Retinal pigment epithelial cell (primary cell): ENCODE data around the gene KCNAB1.
"Not testable (repeated sequence)": the region's sequence is repeated elsewhere in the genome, so short reads cannot be mapped to it uniquely, and the experiment has no call there.

Source experiments
- DNase-seq: peaks from one replicate; pipeline ENCODE4 v3.0.0-alpha.2; 2010; ENCODE audit warnings: low read depth
- H3K4me3 ChIP-seq: 2 replicates; pipeline ENCODE4 v1.5.1; 2011; ENCODE audit warnings: mild to moderate bottlenecking, low read length, control low read depth, moderate library complexity
- CTCF ChIP-seq: conservative IDR thresholded peaks from 2 replicates; pipeline ENCODE4 v1.5.1; 2011; ENCODE audit warnings: low read depth, low read length, control low read depth, inconsistent platforms

KCNAB1 gene

GRCh38 chr3:156260331-156260730, 140.0 kb downstream of the KCNAB1 start:
- no peak for TF ChIP-seq CTCF
- DNase-seq = no peak

GRCh38 chr3:156264771-156265170, 144.4 kb downstream of the KCNAB1 start:
- no peak for TF ChIP-seq CTCF
- H3K4me3 ChIP-seq = no peak overlapping the region
- DNase-seq = no peak

More at GRCh38 chr3:156260331-156260730, 140.0 kb downstream of the KCNAB1 start:
- H3K4me3 ChIP-seq = no peak overlapping the region

GRCh38 chr3:156271508-156271907, 151.1 kb downstream of the KCNAB1 start:
- DNase-seq = no peak
- H3K4me3 ChIP-seq = no peak overlapping the region
- TF ChIP-seq CTCF = no peak

GRCh38 chr3:156271995-156272719, 151.8 kb downstream of the KCNAB1 start:
- TF ChIP-seq CTCF = no peak
- no peak overlapping the region for H3K4me3 ChIP-seq
- no peak for DNase-seq

- DNase-seq = no peak
- TF ChIP-seq CTCF = no peak
- no peak overlapping the region for H3K4me3 ChIP-seq
Measured at GRCh38 chr3:156273111-156273694, 152.8 kb downstream of the KCNAB1 start.

GRCh38 chr3:156274791-156275190, 154.4 kb downstream of the KCNAB1 start:
- no peak for DNase-seq

GRCh38 chr3:156284637-156285036, 164.3 kb downstream of the KCNAB1 start:
- not testable (repeated sequence) for H3K4me3 ChIP-seq, DNase-seq

More at GRCh38 chr3:156274791-156275190, 154.4 kb downstream of the KCNAB1 start:
- no peak overlapping the region for H3K4me3 ChIP-seq
- TF ChIP-seq CTCF = no peak
